GM18870 (cell line): ENCODE results near the gene MADD.
"Not testable (repeated sequence)": the region's sequence is repeated elsewhere in the genome, so short reads cannot be mapped to it uniquely, and the experiment has no call there.

Experiments
- ATAC-seq: cut with Tn5 transposase; IDR thresholded peaks from one replicate; pipeline ENCODE4 v1.9.1; 2021; ENCODE audit warnings: moderate library complexity; ENCODE audit not compliant: unreplicated experiment

The MADD gene

GRCh38 chr11:47317064-47317828 lies 47.3 kb downstream of the MADD start:
- peak; percentile 90 for ATAC-seq

- no peak for ATAC-seq
Observed at GRCh38 chr11:47318166-47318565, 48.2 kb downstream of the MADD start.

GRCh38 chr11:47324520-47324919 lies 54.6 kb downstream of the MADD start:
- ATAC-seq, result no peak

- ATAC-seq, result no peak
Observed at GRCh38 chr11:47325271-47326041, 55.5 kb downstream of the MADD start.

- ATAC-seq, result no peak
Observed at GRCh38 chr11:47326198-47326597, 56.3 kb downstream of the MADD start.

- no peak for ATAC-seq
Observed at GRCh38 chr11:47327025-47327424, 57.1 kb downstream of the MADD start.

GRCh38 chr11:47327949-47328348 lies 58.0 kb downstream of the MADD start:
- no peak for ATAC-seq

- ATAC-seq, result no peak
Observed at GRCh38 chr11:47328449-47329390, 58.8 kb downstream of the MADD start.

GRCh38 chr11:47329431-47329986 lies 59.6 kb downstream of the MADD start:
- no peak for ATAC-seq

DNA sequence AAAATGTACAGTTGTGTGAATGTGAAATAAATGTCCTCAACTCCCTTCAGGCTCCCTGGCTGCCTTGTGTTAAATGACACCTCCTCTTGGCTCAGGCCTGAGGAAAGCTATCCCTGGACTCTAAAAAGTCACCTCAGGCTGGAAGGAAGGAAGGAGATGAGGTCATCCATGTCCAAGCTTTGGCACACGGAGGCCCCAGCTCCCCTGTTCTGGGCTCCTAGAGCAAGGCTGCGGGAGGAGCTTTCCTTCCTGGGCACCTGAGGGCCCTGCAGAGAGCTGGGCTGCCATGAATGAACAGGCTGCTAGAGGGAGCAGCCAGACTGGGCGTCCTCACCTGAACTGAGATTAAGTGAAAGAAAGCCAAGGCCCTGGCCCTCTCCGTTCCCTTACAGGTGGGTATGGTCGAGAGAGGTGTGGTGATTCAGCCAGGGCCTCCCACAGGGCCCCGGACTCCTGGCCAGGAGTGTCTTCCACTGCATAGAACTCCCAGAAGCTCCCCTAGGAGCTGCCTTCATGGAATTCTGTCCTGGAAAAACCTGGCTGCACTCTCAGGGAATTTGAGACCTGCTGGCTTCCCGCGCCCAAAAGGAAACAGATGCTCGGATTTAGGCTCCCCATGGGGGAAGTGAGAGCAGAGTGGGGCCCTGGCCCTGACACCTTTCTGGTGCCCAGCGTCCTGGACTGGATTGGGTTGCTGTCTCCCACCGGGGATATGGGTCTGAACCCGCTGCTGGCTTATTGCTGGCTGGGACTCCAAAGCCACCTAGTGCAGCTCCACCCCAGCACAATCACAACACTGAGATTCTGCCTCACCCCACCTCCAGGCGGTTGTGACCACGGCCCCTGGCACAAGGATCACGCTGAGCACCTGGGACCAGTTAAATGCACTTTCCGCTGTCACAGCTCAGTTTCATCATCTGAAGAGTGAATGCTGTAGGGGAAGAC lies 60.3 kb downstream of the MADD start:
- no peak for ATAC-seq

DNA sequence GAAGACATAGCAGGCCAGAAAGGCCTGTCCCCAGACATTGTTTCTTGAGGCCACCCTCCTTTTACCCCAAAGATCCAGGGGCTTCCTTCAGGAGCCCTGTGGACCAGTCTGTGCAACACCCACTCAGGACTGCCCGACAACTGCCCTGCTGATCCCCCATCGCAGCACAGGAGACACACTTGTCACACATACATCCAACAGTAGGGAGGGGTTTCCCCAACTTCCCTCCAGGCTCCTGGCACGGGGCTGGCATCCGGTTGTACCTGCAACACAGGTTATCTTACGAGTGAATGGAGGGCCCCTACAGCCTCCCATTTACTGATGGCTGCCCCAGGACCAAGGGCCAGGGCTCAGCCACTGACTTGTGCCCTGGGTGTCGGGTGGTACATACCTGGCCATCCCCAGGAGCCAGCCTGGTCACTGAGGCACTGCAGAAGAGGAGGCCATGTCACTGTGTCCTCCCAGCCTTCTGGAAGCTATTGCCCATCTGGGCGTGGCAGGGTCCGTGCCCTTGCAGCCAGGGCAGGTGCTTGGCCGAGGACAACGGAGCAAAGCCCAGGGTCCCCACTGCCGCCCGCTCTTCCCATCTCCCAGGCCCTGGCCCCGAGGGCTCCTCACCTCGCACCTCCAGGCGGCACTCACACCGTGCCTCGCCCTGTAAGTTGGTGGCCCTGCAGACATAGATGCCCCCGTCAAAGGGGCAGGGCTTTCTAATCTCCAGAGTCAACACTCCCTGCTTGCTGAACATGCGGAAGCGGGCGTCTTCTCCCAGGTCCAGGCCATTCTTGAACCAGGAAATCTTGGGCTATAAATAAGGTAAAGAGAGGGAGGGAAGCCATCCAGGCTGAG lies 61.7 kb downstream of the MADD start:
- ATAC-seq, result no peak

GRCh38 chr11:47332303-47332711 lies 62.4 kb downstream of the MADD start:
- ATAC-seq, result no peak

- ATAC-seq, result no peak
Observed at GRCh38 chr11:47332791-47333525, 63.0 kb downstream of the MADD start.

DNA sequence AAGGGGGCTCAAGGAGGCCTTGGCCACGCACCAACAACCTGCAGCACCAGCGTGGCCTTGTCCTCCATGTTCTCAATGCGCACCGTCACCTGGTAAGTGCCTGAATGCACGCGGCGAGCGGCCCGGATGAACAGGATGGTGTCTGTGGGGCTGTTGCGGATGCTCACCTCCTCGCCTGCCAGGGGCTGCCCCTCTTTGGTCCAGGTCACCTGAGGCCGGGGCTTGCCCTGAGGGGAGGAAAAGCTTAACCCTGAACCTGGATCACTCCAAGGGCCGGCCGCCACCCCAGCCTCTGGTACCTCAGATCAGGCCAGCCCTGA lies 63.6 kb downstream of the MADD start:
- ATAC-seq, result no peak

DNA sequence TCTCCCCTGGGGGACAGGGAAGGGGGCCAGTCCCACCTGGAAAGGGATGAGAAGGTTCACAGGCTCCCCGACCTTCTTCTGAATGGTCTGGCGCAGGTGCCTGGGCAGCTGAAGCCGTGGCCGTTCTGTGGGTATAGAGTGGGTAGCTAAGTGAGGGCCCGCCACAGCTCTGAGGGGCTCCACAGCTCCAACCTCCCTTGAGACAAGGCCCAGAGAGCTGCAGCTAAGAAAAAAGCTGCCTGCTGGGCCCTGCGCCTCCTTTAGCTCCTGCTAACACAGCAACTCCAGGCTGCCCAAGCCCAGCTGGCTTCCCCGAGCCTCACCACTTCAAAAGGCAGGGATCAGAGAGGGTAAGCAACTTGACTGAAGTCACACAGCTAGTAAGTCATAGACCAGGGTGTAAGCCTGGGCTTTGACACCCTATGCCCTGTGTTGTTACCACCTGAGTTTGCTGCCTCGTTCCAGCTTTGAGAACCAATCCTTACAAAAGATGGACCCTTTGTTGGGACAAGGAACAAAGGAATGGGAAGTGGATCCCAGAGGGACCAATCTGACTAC lies 64.0 kb downstream of the MADD start:
- no peak for ATAC-seq

GRCh38 chr11:47334699-47335411 lies 64.9 kb downstream of the MADD start:
- not testable (repeated sequence) for ATAC-seq

GRCh38 chr11:47335733-47336132 lies 65.8 kb downstream of the MADD start:
- ATAC-seq, result no peak
